ENCODE data around the gene KCNJ16.

KCNJ16 gene

DNA sequence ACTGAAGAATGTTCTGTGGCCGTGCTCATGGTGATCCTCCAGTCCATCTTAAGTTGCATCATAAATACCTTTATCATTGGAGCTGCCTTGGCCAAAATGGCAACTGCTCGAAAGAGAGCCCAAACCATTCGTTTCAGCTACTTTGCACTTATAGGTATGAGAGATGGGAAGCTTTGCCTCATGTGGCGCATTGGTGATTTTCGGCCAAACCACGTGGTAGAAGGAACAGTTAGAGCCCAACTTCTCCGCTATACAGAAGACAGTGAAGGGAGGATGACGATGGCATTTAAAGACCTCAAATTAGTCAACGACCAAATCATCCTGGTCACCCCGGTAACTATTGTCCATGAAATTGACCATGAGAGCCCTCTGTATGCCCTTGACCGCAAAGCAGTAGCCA is 57.5 kb downstream of the KCNJ16 start:
- FAIRE-seq, result no peak

DNA sequence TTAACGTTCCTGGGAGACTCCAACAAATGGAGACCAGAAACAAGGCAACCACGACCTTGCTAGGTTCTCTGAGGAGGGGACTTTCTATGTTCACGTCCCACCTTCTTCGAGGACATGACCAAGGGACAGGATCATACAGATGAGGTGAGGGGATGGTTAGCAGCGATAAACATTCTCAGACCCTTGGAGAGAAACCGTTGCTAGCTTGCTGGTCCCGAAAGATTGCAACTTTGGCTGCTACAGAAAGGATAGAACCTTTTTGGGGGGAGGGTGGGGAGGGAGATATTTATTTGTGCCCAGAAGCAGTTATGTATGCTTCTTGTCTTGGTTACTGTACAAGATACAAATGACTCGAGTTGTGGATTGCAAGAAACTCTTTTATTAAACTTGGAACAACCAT is 59.0 kb downstream of the KCNJ16 start:
- FAIRE-seq, result no peak

DNA sequence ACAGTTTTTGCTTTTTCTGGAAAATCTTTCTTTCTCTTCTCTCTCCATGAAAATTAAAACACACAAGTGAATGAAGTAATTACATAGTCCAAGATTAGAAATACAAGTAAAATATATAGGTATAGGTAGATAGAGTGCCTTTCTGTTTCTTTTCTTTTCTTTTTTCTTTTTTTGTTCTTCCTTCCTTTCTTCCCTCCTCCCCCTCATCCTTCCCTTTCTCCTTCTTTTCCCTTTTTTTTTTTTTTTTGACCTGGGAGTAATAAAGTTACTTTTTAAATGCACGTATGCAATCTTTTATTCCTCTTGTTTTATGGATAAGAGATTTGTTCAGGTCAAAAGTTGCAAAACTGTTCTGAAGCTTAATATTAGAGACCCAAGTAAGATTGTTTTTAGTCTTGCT is 59.8 kb downstream of the KCNJ16 start:
- no peak for FAIRE-seq

- no peak for FAIRE-seq
Observed at GRCh38 chr17:70136131-70136530, 61.1 kb downstream of the KCNJ16 start.

DNA sequence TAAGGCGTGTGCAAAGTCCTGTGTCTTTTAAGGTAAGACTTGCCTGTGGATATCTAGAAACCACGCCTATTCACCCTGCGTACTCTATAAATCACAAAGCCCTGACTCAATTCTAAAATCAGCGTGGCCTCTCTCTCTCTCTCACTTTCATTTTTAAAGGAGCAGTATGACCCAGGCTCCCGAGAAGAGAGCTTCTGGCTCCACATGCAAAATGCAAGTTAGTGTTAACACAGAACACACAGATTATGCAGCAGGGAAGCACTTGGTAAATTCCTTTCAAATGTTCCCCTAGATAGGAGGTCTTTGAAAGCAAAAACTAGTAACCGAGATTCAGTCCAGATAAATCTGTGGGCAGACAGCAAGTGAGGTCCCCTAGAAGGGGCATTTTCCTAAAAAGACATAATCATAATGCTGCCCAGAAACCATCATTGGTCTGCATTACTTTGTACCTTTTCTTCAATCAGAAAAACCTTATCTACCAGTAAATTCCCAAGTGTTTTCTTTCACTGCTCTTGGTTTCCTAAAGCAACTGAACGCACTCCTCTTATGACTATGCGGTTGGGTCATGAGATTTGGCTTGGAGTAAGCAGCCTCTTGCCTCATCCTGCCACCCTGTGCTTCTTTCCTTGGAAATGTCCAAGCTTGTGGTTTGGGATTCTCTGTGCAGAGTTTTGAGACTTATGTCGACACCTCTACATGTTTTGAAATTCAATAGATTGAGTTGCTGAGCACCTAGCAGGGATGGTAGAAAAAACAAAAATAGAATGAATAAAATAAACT is 62.6 kb downstream of the KCNJ16 start:
- FAIRE-seq, result peak; percentile 98

DNA sequence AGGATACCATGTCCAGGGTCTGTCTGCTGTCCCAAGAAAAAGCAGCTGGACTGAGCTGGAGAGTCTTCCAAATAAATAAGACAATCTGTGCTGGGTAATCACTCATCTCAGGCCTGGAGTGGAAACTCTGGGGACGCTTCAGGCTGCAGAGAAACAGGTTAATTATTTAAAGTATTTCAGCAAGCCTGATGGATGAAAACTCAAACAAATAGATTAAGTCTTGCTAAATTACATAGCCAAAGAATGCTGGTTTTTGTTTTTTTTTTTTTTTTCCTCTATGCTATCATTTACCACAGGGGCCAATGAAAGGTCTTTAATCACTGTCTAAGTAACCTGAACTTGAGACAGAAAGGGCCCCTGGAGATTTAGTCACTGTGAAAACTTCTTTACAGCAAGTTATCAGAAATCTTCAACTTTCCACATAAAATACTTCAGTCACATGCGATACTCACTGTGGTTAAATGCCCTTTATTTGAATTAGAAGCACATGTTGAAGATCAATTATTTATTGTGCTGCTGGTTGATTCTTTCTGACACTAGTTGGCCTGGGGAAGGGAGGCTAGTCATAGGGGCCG is 63.4 kb downstream of the KCNJ16 start:
- FAIRE-seq, result no peak

- no peak for FAIRE-seq
Observed at GRCh38 chr17:70139449-70139993, 64.5 kb downstream of the KCNJ16 start.

- peak; percentile 89 for FAIRE-seq
Observed at GRCh38 chr17:70144260-70144846, 69.3 kb downstream of the KCNJ16 start.

DNA sequence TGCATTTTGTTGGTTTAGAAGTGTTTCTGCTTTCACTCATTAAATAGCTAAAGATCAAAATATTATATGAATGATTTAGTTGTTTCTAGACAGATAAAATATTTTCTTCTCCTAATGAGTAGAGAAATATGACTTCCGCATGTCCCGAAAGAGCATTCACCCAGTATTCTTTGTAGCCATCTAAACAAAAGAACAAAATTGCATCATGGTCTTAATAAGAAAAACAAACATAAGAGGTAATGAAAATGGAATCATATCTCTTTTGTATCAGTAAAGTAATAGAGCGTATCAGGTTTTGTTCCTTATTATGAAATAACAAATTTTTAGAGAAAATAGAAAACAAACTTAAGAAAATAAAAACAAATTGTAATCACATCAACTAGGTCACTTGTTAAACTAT is 78.2 kb downstream of the KCNJ16 start:
- FAIRE-seq, result no peak

- no peak for FAIRE-seq
Observed at GRCh38 chr17:70157151-70157550, 82.1 kb downstream of the KCNJ16 start.

DNA sequence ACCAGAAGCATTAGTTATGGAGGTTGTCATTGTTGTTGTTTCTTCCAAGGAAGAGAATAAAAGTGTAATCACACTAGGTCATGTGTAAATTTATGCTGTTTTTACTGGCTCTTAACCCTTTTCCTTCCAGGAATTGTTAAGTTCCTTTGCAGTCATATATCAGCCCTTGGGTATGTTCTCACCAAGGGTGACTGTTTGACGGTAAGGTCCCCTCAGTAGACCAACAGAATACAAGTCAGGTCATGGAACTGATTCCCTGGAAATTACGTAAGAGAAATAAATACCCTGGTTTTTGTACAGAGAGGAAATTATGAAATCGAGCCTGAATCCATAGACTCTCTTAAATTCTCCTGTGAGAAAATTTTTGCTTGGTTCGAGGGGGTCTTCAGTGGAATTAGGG is 83.2 kb downstream of the KCNJ16 start:
- FAIRE-seq, result no peak

- no peak for FAIRE-seq
Observed at GRCh38 chr17:70158591-70158990, 83.6 kb downstream of the KCNJ16 start.

DNA sequence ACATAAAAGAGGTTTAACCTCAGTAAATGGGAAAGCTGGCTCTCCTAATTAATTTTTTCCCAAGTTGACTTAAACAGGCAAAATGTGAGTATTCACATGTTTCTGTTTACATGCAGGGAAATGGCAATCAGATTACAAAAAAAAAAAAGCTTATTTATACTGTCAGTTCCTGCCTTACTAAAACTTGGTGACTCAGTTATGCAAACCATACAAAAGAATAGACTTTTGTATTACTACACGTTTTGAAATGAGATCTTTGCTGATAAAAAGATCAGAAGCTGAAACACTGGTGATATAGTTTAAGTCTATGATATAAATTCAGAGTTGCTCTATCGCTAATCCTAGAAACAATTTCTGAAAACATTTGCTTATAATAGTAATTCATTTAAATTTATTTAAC is 85.0 kb downstream of the KCNJ16 start:
- no peak for FAIRE-seq

DNA sequence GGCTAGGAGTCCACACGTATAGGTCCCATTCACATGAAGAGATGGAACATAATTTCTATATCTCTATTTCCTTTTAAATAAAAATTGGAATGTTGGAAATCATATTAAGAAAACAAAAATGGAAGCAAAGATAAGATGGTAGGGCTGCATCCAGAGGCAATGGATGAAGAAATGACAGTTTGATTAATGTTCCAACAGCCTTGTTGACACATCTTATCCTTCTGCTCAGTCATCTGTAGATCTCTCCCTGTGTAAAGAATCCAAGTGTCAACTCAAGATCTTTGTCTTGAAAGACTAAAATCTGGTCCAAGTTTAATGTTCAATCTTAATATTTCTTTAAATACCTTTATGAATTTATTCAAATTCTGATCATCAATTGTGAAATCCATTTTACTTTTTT is 86.5 kb downstream of the KCNJ16 start:
- FAIRE-seq, result no peak

- FAIRE-seq, result no peak
Observed at GRCh38 chr17:70165383-70165782, 90.4 kb downstream of the KCNJ16 start.

GRCh38 chr17:70166615-70167014 is 91.6 kb downstream of the KCNJ16 start:
- no peak for FAIRE-seq

- no peak for FAIRE-seq
Observed at GRCh38 chr17:70168044-70168976, 93.3 kb downstream of the KCNJ16 start.

GRCh38 chr17:70168977-70169708 is 94.1 kb downstream of the KCNJ16 start, which contains the start of gene KCNJ2:
Gene KCNJ2, plus strand, starts transcription at chr17:70169532. Its CDS starts 5,508 bp downstream, at chr17:70175040.
- FAIRE-seq, result no peak

DNA sequence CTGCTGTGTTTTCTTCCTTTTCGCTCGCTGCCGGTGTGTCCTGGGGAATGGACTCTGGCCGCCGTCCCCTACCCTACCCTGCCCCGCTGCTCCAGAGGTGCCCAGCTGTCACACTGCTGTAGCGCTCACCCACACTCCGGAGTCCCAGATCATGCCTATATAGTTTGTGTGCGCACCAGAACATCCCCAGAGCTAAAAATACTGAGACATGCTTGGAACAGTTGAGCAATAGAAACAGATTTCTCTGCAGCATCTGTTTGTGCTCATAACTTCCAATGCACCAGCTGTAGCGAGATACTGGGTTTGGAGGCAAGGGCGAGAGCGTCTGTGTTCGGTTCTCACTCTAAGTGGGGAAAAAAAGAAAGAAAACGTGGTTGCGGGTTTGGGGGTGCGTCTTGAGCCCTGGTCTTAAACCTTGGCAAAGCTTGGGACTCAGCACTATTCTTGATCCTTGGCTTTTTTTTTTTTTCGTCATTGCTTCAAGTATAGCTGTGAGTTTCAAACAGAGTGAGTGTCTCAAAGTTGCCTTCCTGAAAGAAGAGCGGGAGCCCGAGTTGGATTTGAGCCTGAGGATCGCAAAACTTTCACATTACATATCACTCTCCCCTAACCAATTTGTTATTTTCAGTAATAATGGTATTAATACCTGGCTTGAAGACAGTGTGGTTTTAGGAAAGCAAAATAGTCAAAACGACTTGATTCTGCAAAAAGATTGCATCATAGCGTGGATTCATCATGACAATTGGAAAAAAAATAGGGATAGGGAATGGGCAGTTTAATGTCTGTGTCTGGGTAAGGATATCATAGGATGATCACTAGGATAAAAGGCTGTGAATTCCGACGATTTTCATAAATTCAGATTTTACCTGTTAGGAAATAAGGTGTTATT is 94.9 kb downstream of the KCNJ16 start:
- FAIRE-seq, result no peak

DNA sequence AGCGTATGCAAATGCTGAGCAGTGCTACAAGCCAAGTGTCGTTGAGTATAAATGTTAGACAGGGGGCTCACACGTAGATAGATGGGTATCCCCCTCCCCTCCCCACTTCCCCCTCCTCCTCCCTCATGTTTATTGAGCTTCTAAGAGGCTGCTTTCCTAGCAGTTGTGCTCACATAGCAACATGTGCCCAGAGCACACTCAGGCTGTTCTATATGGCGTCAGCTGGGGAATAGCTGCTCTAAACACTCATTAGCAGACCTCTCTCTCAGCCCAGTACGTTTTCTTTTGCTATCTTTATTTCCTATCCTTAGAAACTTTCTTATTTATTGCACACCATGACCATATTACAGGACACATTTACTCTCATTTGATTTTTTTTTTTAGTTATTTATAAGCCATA is 96.1 kb downstream of the KCNJ16 start:
- FAIRE-seq, result no peak

GRCh38 chr17:70172449-70172848 is 97.4 kb downstream of the KCNJ16 start:
- FAIRE-seq, result no peak

All from G401.6 (cell line).